ENCODE measurements around the gene SINHCAF.

SINHCAF gene

GRCh38 chr12:31311634-31312258 is 14.2 kb downstream of the SINHCAF start:
- H3K27me3 Mint-ChIP-seq: no peaks in the 10 kb centered on the region
- no peak overlapping the region for H3K27ac Mint-ChIP-seq
- DNase-seq (no peak), ATAC-seq (replicated peaks) (no peak)
- no peaks in the 10 kb centered on the region for H3K9me3 Mint-ChIP-seq
- no peak overlapping the region for H3K4me3 Mint-ChIP-seq
- H3K4me1 Mint-ChIP-seq (ENCODE audit: low read depth in 2 of 2): peaks cover 13 to 22% of the 10 kb centered on the region in 2 donors
- H3K36me3 Mint-ChIP-seq (ENCODE audit: insufficient read depth): peaks cover 19% of the 10 kb centered on the region

GRCh38 chr12:31310488-31310887 is 15.5 kb downstream of the SINHCAF start:
- no peak for ATAC-seq (replicated peaks)
- no peak for DNase-seq
- H3K36me3 Mint-ChIP-seq (ENCODE audit: insufficient read depth): peaks cover 19% of the 10 kb centered on the region
- H3K27me3 Mint-ChIP-seq: no peaks in the 10 kb centered on the region
- peaks cover 13 to 25% of the 10 kb centered on the region in 2 donors for H3K4me1 Mint-ChIP-seq (ENCODE audit: low read depth in 2 of 2)
- H3K4me3 Mint-ChIP-seq: no peak overlapping the region
- H3K27ac Mint-ChIP-seq: no peak overlapping the region
- no peaks in the 10 kb centered on the region for H3K9me3 Mint-ChIP-seq

DNA sequence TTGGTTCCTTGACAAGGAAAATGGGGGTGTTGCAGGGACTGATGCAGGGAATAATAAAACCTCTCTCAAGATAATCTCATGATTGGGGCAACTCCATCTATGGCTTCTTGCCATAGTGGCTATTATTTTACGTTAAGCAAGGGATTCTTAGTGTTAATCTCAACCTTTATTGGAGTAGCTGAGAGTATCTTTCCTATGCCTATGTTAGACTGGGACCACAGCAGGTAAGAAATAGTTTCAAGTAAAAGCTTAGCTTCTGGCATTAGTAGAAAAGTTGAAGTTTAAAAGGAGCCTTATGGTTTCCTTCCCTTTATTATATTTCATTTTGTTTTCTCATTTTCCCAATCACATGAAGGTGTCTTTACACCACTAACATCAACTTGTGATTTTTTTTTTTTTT is 16.7 kb downstream of the SINHCAF start:
- peaks cover 19% of the 10 kb centered on the region for H3K36me3 Mint-ChIP-seq (ENCODE audit: insufficient read depth)
- H3K9me3 Mint-ChIP-seq: no peaks in the 10 kb centered on the region
- no peaks in the 10 kb centered on the region for H3K27me3 Mint-ChIP-seq
- H3K27ac Mint-ChIP-seq: no peak overlapping the region
- no peak for ATAC-seq (replicated peaks)
- peaks cover 13 to 26% of the 10 kb centered on the region in 2 donors for H3K4me1 Mint-ChIP-seq (ENCODE audit: low read depth in 2 of 2)
- no peak for DNase-seq
- no peak overlapping the region for H3K4me3 Mint-ChIP-seq

GRCh38 chr12:31308116-31308515 is 17.8 kb downstream of the SINHCAF start:
- no peak overlapping the region for H3K27ac Mint-ChIP-seq
- ATAC-seq (replicated peaks) (no peak), DNase-seq (no peak)
- H3K4me1 Mint-ChIP-seq (ENCODE audit: low read depth in 2 of 2): peaks cover 11 to 36% of the 10 kb centered on the region in 2 donors
- H3K36me3 Mint-ChIP-seq (ENCODE audit: insufficient read depth): peaks cover 20% of the 10 kb centered on the region
- H3K9me3 Mint-ChIP-seq: no peaks in the 10 kb centered on the region
- H3K4me3 Mint-ChIP-seq: no peak overlapping the region
- no peaks in the 10 kb centered on the region for H3K27me3 Mint-ChIP-seq

DNA sequence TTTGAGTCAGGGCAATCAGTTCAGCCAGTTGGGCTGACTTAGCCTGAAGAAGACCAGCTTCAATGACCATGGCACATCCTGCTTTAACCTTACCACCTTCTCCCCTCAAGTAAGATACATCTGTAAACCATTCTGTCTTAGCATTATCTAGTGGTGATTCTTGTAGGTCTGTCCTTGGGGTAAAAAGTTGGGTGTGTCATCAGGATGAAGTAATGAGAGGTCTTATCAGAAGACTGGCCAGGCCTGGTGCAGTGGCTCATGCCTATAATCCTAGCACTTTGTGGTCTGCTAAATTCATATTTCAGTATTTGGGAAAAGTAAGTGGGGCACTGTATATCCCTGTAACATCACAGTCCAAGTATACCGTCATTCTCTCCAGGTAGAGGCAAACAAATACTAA is 19.1 kb downstream of the SINHCAF start:
- Mint-ChIP-seq H3K36me3 (ENCODE audit: insufficient read depth) (peaks cover 20% of the 10 kb centered on the region), H3K4me3 (no peak overlapping the region), H3K9me3 (no peaks in the 10 kb centered on the region), H3K27ac (peak overlapping the region; percentile 65 to 68), H3K4me1 (ENCODE audit: low read depth in 2 of 2) (peaks cover 11 to 43% of the 10 kb centered on the region in 2 donors), H3K27me3 (no peaks in the 10 kb centered on the region)
- no peak for DNase-seq
- ATAC-seq (replicated peaks): no peak

DNA sequence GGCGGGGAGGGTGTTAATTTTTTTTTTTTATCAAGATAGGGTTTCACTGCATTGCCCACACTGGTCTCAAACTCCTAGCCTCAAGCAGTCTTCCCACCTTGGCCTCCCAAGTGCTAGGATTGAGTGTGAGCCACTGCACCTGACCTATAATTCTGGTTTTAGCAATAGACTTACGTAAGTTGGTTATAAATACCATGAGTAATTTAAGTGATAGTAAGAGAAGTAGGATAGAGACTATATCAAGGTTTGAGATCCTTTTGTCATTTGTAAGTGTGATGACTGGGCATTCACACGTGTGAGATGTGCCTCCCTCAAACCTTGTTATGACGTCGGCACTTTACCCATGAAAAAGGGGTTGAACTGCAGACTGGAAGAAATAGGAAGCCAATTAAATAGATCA is 22.5 kb downstream of the SINHCAF start:
- DNase-seq (no peak), ATAC-seq (replicated peaks) (peak; percentile 31)
- Mint-ChIP-seq H3K27me3 (no peaks in the 10 kb centered on the region), H3K4me3 (no peak overlapping the region), H3K9me3 (no peaks in the 10 kb centered on the region), H3K27ac (no peak overlapping the region), H3K36me3 (ENCODE audit: insufficient read depth) (peaks cover 12% of the 10 kb centered on the region), H3K4me1 (ENCODE audit: low read depth in 2 of 2) (peaks cover 14 to 46% of the 10 kb centered on the region in 2 donors)

DNA sequence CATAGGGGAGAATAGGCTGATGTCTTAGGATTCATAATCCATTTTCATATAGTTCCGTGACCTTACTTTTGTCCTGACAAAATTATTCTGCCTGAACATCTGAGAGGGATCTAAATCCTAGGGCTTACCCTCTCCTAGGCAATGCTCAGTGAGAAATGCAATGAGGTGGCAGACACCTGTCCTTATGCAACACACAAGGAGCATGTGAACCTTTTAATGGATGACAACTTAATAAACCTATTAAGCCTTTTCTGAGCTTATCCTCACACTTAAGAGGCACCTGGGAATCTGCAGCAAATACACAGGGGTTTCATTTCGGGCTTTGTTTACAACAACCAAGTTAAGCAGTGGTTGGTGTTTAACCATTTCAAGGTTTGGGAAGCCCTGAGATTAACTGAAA is 24.6 kb downstream of the SINHCAF start:
- DNase-seq: no peak
- no peaks in the 10 kb centered on the region for H3K9me3 Mint-ChIP-seq
- H3K36me3 Mint-ChIP-seq (ENCODE audit: insufficient read depth): peaks cover 29% of the 10 kb centered on the region
- peaks cover 12 to 43% of the 10 kb centered on the region in 2 donors for H3K4me1 Mint-ChIP-seq (ENCODE audit: low read depth in 2 of 2)
- ATAC-seq (replicated peaks): no peak
- no peak overlapping the region for H3K4me3 Mint-ChIP-seq
- H3K27me3 Mint-ChIP-seq: no peaks in the 10 kb centered on the region
- peak overlapping the region; percentile 7 to 8 for H3K27ac Mint-ChIP-seq

DNA sequence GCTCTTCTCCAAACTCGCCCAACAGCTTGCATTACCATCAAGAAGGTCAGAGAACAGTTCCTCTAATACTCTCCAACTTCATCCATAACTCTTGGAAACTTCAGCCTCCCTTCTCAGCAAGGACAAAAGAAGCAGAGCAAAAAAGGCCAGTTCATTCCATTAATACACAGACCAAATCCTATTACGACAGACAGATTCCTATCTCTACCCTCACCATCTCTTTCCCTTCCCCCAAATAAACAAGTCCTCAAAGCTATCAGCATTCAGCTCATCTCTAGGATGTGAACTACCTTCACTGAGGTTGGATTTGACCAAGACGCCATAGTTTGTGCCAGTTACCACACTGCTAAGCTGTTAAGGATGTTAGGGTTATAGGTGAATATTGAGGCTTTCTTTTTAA is 25.2 kb downstream of the SINHCAF start:
- peaks cover 32% of the 10 kb centered on the region for H3K36me3 Mint-ChIP-seq (ENCODE audit: insufficient read depth)
- H3K9me3 Mint-ChIP-seq: no peaks in the 10 kb centered on the region
- H3K4me1 Mint-ChIP-seq (ENCODE audit: low read depth in 2 of 2): peaks cover 12 to 41% of the 10 kb centered on the region in 2 donors
- ATAC-seq (replicated peaks) (no peak), DNase-seq (no peak)
- H3K27me3 Mint-ChIP-seq: no peaks in the 10 kb centered on the region
- H3K4me3 Mint-ChIP-seq: no peak overlapping the region
- H3K27ac Mint-ChIP-seq: peak overlapping the region; percentile 7 to 8

DNA sequence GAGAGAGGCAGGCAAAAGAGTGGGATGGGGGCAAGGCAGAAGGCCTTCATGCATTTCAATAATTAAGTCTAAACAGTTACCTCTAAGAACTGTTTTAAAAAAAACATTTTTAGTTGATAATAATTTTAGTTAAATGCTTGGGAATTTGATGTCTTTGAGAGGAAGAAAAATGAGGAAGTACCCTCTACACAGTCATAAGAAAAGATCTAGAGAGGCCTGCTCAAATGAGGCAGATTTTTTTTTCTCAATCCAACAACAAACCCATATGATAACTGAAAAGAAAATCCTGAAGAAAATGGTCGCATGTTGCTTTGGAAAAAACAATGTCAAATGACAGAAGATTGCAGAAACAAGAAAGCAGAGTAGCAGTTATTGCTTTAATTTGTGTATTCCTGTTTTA is 25.6 kb downstream of the SINHCAF start:
- ATAC-seq (replicated peaks): no peak
- no peak for DNase-seq
- H3K4me3 Mint-ChIP-seq: no peak overlapping the region
- peaks cover 36% of the 10 kb centered on the region for H3K36me3 Mint-ChIP-seq (ENCODE audit: insufficient read depth)
- no peaks in the 10 kb centered on the region for H3K27me3 Mint-ChIP-seq
- peak overlapping the region in 1 of 2 donors; percentile 7 for H3K27ac Mint-ChIP-seq
- H3K4me1 Mint-ChIP-seq (ENCODE audit: low read depth in 2 of 2): peaks cover 12 to 41% of the 10 kb centered on the region in 2 donors
- H3K9me3 Mint-ChIP-seq: no peaks in the 10 kb centered on the region

- Mint-ChIP-seq H3K4me3 (peak overlapping the region in 1 of 2 donors; percentile 28), H3K27ac (peak overlapping the region in 1 of 2 donors; percentile 80)
Observed at GRCh38 chr12:31298922-31299321, 27.0 kb downstream of the SINHCAF start.

GRCh38 chr12:31298515-31298910 is 27.4 kb downstream of the SINHCAF start:
- Mint-ChIP-seq H3K4me1 (ENCODE audit: low read depth in 2 of 2) (peaks cover 12 to 29% of the 10 kb centered on the region in 2 donors), H3K36me3 (ENCODE audit: insufficient read depth) (peaks cover 45% of the 10 kb centered on the region), H3K27ac (peak overlapping the region in 1 of 2 donors; percentile 80), H3K27me3 (no peaks in the 10 kb centered on the region), H3K9me3 (no peaks in the 10 kb centered on the region), H3K4me3 (no peak overlapping the region)
- DNase-seq (no peak), ATAC-seq (replicated peaks) (no peak)

More at GRCh38 chr12:31298922-31299321, 27.0 kb downstream of the SINHCAF start:
- H3K36me3 Mint-ChIP-seq (ENCODE audit: insufficient read depth): peaks cover 44% of the 10 kb centered on the region
- H3K27me3 Mint-ChIP-seq: no peaks in the 10 kb centered on the region
- no peak for DNase-seq
- ATAC-seq (replicated peaks): no peak
- H3K4me1 Mint-ChIP-seq (ENCODE audit: low read depth in 2 of 2): peaks cover 12 to 32% of the 10 kb centered on the region in 2 donors
- no peaks in the 10 kb centered on the region for H3K9me3 Mint-ChIP-seq

DNA sequence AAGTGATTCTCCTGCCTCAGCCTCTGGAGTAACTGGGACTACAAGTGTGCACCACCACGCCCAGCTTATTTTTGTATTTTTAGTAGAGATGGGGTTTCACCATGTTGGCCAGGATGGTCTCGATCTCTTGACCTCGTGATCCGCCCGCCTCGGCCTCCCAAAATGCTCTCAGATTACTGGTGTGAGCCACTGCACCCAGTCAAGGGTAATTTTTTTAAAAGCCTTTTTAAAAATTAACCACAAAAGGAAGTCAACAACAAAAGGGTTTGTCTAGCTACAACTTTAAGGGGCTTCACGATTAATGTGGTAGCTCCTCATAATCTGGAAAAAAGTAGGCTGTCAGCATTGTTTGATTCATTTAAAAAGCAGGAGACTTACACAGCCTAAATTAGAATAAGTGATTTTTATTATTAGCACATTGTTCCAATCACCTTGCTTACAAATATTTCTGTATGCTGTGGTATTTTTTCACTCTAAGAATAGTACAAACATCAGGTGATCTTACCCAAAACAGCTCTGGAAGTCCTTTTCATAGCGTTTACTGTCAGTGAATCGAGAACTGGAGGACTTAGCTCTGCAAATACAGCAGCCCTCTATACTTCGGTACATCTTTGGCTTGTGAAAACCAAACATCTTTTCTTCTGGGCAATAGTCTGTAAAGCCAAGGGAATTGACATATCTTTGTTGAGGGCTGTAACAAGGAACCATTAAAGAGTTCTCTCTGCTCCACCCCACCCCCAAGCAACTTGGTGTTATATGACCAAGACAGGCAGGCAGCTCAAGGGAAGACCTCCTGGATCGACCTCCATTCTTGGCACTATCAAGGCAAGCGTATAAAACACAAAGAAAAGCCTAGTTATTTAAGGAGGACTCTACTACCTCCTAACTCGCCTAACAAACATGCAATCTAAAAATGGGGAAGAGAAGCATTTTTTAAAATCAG is 28.1 kb downstream of the SINHCAF start:
- H3K27ac Mint-ChIP-seq: peak overlapping the region; percentile 46 to 80
- H3K4me3 Mint-ChIP-seq: no peak overlapping the region
- peaks cover 44% of the 10 kb centered on the region for H3K36me3 Mint-ChIP-seq (ENCODE audit: insufficient read depth)
- ATAC-seq (replicated peaks): no peak
- H3K27me3 Mint-ChIP-seq: no peaks in the 10 kb centered on the region
- H3K9me3 Mint-ChIP-seq: no peaks in the 10 kb centered on the region
- DNase-seq: no peak
- H3K4me1 Mint-ChIP-seq (ENCODE audit: low read depth in 2 of 2): peaks cover 8 to 24% of the 10 kb centered on the region in 2 donors

GRCh38 chr12:31289441-31289840 is 36.5 kb downstream of the SINHCAF start:
- ATAC-seq (replicated peaks): no peak
- Mint-ChIP-seq H3K4me3 (no peak overlapping the region), H3K27me3 (no peaks in the 10 kb centered on the region), H3K4me1 (ENCODE audit: low read depth in 2 of 2) (no peaks in the 10 kb centered on the region), H3K9me3 (no peaks in the 10 kb centered on the region), H3K36me3 (ENCODE audit: insufficient read depth) (peaks cover 77% of the 10 kb centered on the region), H3K27ac (peak overlapping the region in 1 of 2 donors; percentile 62)
- no peak for DNase-seq

- DNase-seq: no peak
- ATAC-seq (replicated peaks): no peak
- H3K4me1 Mint-ChIP-seq (ENCODE audit: low read depth in 2 of 2): no peaks in the 10 kb centered on the region
- no peaks in the 10 kb centered on the region for H3K9me3 Mint-ChIP-seq
- H3K27me3 Mint-ChIP-seq: no peaks in the 10 kb centered on the region
- H3K4me3 Mint-ChIP-seq: no peak overlapping the region
- H3K36me3 Mint-ChIP-seq (ENCODE audit: insufficient read depth): peaks cover 77% of the 10 kb centered on the region
- H3K27ac Mint-ChIP-seq: peak overlapping the region; percentile 60 to 62
Observed at GRCh38 chr12:31288381-31288780, 37.6 kb downstream of the SINHCAF start.
